ENCODE measurements around the gene DLG1. TPM values are rescaled to one million over a fixed set of nuclear protein-coding genes. Genes with fewer than 3 reads are reported as not detected.

The DLG1 gene
- total and polyA plus RNA-seq, 2 experiments from 2014 or later: 27.6 to 98.0 TPM

DNA sequence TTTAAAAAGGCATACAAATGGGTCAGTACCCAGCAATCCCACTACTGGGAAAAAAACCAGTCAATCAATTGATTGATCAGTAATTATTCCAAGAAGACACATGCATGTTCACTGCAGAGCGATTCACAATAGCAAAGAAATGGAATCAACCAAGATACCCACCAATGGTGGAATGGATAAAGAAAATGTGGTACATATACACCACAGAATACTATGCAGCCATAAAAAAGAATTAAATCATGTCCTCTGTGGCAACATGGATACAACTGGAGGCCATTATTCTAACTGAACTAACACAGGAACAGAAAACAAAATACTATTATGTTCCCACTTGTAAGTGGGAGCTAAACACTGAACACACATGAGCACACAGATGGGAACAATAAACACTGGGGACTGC, 103.1 kb downstream of the DLG1 start:
- Histone ChIP-seq H3K27me3 (ENCODE audit: insufficient read depth) (no peaks in the 10 kb centered on the region), H3K9me2 (ENCODE audit: insufficient read depth) (no peaks in the 10 kb centered on the region), H3F3A (replicated peaks; ENCODE audit: low read depth) (no peaks in the 10 kb centered on the region), H3K79me2 (replicated peaks; ENCODE audit: insufficient read depth) (peaks cover 72% of the 10 kb centered on the region), H3K4me2 (no peak overlapping the region), H2AFZ (no peak overlapping the region), H3K27ac (ENCODE audit: low read depth) (no peak overlapping the region), H3K36me3 (ENCODE audit: insufficient read depth) (no peaks in the 10 kb centered on the region), H4K20me1 (replicated peaks; ENCODE audit: insufficient read depth) (peaks cover 21% of the 10 kb centered on the region; the same call in 1 of the 2 replicates), H3K4me3 (no peak overlapping the region), H3K4me1 (ENCODE audit: insufficient read depth) (no peaks in the 10 kb centered on the region)
- ATAC-seq (no peak), DNase-seq (ENCODE audit: low spot score) (no peak)
- H3K27ac Mint-ChIP-seq: no peak overlapping the region
- H3K27me3 Mint-ChIP-seq (ENCODE audit: insufficient read depth, low read depth, poor library complexity): no peaks in the 10 kb centered on the region
- TF ChIP-seq CREB1 (CRISPR knock-in tag; IDR thresholded peaks at IDR 0.05; ENCODE audit: low read depth) (no peak), JUNB (IDR thresholded peaks at IDR 0.05; ENCODE audit: unreplicated experiment) (no peak), NANOG (IDR thresholded peaks at IDR 0.05; ENCODE audit: borderline replicate concordance) (no peak), EZH2phosphoT487 (IDR thresholded peaks at IDR 0.05; ENCODE audit: unreplicated experiment) (no peak), POLR2AphosphoS5 (IDR thresholded peaks at IDR 0.05; ENCODE audit: low read depth) (no peak), ZNF114 (CRISPR knock-in tag; IDR thresholded peaks at IDR 0.05) (no peak), STAT1 (IDR thresholded peaks at IDR 0.05; ENCODE audit: unreplicated experiment) (no peak), ZNF331 (CRISPR knock-in tag; IDR thresholded peaks at IDR 0.05; ENCODE audit: low read depth) (no peak), EZH2 (IDR thresholded peaks at IDR 0.05; ENCODE audit: low read depth, unreplicated experiment) (no peak)
- TF ChIP-seq, protein P1, sequence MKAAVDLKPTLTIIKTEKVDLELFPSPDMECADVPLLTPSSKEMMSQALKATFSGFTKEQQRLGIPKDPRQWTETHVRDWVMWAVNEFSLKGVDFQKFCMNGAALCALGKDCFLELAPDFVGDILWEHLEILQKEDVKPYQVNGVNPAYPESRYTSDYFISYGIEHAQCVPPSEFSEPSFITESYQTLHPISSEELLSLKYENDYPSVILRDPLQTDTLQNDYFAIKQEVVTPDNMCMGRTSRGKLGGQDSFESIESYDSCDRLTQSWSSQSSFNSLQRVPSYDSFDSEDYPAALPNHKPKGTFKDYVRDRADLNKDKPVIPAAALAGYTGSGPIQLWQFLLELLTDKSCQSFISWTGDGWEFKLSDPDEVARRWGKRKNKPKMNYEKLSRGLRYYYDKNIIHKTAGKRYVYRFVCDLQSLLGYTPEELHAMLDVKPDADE (IDR thresholded peaks at IDR 0.05): no peak
- TF ChIP-seq, protein P2, sequence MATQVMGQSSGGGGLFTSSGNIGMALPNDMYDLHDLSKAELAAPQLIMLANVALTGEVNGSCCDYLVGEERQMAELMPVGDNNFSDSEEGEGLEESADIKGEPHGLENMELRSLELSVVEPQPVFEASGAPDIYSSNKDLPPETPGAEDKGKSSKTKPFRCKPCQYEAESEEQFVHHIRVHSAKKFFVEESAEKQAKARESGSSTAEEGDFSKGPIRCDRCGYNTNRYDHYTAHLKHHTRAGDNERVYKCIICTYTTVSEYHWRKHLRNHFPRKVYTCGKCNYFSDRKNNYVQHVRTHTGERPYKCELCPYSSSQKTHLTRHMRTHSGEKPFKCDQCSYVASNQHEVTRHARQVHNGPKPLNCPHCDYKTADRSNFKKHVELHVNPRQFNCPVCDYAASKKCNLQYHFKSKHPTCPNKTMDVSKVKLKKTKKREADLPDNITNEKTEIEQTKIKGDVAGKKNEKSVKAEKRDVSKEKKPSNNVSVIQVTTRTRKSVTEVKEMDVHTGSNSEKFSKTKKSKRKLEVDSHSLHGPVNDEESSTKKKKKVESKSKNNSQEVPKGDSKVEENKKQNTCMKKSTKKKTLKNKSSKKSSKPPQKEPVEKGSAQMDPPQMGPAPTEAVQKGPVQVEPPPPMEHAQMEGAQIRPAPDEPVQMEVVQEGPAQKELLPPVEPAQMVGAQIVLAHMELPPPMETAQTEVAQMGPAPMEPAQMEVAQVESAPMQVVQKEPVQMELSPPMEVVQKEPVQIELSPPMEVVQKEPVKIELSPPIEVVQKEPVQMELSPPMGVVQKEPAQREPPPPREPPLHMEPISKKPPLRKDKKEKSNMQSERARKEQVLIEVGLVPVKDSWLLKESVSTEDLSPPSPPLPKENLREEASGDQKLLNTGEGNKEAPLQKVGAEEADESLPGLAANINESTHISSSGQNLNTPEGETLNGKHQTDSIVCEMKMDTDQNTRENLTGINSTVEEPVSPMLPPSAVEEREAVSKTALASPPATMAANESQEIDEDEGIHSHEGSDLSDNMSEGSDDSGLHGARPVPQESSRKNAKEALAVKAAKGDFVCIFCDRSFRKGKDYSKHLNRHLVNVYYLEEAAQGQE (IDR thresholded peaks at IDR 0.05; ENCODE audit: unreplicated experiment): no peak
- TF ChIP-seq, protein P3, sequence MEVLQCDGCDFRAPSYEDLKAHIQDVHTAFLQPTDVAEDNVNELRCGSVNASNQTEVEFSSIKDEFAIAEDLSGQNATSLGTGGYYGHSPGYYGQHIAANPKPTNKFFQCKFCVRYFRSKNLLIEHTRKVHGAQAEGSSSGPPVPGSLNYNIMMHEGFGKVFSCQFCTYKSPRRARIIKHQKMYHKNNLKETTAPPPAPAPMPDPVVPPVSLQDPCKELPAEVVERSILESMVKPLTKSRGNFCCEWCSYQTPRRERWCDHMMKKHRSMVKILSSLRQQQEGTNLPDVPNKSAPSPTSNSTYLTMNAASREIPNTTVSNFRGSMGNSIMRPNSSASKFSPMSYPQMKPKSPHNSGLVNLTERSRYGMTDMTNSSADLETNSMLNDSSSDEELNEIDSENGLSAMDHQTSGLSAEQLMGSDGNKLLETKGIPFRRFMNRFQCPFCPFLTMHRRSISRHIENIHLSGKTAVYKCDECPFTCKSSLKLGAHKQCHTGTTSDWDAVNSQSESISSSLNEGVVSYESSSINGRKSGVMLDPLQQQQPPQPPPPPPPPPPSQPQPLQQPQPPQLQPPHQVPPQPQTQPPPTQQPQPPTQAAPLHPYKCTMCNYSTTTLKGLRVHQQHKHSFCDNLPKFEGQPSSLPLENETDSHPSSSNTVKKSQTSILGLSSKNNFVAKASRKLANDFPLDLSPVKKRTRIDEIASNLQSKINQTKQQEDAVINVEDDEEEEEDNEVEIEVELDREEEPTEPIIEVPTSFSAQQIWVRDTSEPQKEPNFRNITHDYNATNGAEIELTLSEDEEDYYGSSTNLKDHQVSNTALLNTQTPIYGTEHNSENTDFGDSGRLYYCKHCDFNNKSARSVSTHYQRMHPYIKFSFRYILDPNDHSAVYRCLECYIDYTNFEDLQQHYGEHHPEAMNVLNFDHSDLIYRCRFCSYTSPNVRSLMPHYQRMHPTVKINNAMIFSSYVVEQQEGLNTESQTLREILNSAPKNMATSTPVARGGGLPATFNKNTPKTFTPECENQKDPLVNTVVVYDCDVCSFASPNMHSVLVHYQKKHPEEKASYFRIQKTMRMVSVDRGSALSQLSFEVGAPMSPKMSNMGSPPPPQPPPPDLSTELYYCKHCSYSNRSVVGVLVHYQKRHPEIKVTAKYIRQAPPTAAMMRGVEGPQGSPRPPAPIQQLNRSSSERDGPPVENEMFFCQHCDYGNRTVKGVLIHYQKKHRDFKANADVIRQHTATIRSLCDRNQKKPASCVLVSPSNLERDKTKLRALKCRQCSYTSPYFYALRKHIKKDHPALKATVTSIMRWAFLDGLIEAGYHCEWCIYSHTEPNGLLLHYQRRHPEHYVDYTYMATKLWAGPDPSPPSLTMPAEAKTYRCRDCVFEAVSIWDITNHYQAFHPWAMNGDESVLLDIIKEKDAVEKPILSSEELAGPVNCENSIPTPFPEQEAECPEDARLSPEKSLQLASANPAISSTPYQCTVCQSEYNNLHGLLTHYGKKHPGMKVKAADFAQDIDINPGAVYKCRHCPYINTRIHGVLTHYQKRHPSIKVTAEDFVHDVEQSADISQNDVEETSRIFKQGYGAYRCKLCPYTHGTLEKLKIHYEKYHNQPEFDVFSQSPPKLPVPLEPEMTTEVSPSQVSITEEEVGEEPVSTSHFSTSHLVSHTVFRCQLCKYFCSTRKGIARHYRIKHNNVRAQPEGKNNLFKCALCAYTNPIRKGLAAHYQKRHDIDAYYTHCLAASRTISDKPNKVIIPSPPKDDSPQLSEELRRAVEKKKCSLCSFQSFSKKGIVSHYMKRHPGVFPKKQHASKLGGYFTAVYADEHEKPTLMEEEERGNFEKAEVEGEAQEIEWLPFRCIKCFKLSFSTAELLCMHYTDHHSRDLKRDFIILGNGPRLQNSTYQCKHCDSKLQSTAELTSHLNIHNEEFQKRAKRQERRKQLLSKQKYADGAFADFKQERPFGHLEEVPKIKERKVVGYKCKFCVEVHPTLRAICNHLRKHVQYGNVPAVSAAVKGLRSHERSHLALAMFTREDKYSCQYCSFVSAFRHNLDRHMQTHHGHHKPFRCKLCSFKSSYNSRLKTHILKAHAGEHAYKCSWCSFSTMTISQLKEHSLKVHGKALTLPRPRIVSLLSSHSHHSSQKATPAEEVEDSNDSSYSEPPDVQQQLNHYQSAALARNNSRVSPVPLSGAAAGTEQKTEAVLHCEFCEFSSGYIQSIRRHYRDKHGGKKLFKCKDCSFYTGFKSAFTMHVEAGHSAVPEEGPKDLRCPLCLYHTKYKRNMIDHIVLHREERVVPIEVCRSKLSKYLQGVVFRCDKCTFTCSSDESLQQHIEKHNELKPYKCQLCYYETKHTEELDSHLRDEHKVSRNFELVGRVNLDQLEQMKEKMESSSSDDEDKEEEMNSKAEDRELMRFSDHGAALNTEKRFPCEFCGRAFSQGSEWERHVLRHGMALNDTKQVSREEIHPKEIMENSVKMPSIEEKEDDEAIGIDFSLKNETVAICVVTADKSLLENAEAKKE (CRISPR knock-in tag; IDR thresholded peaks at IDR 0.05): no peak
- TF ChIP-seq, protein P4, sequence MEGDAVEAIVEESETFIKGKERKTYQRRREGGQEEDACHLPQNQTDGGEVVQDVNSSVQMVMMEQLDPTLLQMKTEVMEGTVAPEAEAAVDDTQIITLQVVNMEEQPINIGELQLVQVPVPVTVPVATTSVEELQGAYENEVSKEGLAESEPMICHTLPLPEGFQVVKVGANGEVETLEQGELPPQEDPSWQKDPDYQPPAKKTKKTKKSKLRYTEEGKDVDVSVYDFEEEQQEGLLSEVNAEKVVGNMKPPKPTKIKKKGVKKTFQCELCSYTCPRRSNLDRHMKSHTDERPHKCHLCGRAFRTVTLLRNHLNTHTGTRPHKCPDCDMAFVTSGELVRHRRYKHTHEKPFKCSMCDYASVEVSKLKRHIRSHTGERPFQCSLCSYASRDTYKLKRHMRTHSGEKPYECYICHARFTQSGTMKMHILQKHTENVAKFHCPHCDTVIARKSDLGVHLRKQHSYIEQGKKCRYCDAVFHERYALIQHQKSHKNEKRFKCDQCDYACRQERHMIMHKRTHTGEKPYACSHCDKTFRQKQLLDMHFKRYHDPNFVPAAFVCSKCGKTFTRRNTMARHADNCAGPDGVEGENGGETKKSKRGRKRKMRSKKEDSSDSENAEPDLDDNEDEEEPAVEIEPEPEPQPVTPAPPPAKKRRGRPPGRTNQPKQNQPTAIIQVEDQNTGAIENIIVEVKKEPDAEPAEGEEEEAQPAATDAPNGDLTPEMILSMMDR (conservative IDR thresholded peaks at IDR 0.05; ENCODE audit: low read depth in 2 of 2): no peak
- H3K4me1 Mint-ChIP-seq: peaks cover 1% of the 10 kb centered on the region; the same call in 1 of the 3 replicates
- no peaks in the 10 kb centered on the region for H3K9me3 Mint-ChIP-seq
- H3K36me3 Mint-ChIP-seq (ENCODE audit: low read depth): peaks cover 4% of the 10 kb centered on the region; the same call in 2 of the 3 replicates
- H3K4me3 Mint-ChIP-seq: no peak overlapping the region
